HL-60 (cell line): Measurements from ENCODE around the gene EIF1AY.

ENCODE experiments used
- CTCF ChIP-seq: IDR thresholded peaks from one replicate; pipeline ENCODE4 v1.5.1; 2011; ENCODE audit warnings: low read length, control low read depth, inconsistent platforms; ENCODE audit not compliant: insufficient read depth
- TF ChIP-seq, protein P1 (sequence below): IDR thresholded peaks from 2 replicates; pipeline ENCODE4 v1.6.1; 2012; ENCODE audit warnings: low read depth; ENCODE audit not compliant: insufficient replicate concordance

GRCh38 chrY:20528435-20528834, 47.1 kb upstream of the EIF1AY start:
- no peak for TF ChIP-seq CTCF
- TF ChIP-seq, protein P1, sequence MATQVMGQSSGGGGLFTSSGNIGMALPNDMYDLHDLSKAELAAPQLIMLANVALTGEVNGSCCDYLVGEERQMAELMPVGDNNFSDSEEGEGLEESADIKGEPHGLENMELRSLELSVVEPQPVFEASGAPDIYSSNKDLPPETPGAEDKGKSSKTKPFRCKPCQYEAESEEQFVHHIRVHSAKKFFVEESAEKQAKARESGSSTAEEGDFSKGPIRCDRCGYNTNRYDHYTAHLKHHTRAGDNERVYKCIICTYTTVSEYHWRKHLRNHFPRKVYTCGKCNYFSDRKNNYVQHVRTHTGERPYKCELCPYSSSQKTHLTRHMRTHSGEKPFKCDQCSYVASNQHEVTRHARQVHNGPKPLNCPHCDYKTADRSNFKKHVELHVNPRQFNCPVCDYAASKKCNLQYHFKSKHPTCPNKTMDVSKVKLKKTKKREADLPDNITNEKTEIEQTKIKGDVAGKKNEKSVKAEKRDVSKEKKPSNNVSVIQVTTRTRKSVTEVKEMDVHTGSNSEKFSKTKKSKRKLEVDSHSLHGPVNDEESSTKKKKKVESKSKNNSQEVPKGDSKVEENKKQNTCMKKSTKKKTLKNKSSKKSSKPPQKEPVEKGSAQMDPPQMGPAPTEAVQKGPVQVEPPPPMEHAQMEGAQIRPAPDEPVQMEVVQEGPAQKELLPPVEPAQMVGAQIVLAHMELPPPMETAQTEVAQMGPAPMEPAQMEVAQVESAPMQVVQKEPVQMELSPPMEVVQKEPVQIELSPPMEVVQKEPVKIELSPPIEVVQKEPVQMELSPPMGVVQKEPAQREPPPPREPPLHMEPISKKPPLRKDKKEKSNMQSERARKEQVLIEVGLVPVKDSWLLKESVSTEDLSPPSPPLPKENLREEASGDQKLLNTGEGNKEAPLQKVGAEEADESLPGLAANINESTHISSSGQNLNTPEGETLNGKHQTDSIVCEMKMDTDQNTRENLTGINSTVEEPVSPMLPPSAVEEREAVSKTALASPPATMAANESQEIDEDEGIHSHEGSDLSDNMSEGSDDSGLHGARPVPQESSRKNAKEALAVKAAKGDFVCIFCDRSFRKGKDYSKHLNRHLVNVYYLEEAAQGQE: no peak
